Fibroblast of lung (primary cell): ENCODE data around the gene RAB18. TPM values are rescaled to one million over a fixed set of nuclear protein-coding genes. Genes with fewer than 3 reads are reported as not detected.

ENCODE experiments used
- DNase-seq, 2 donors: peaks; one replicate each; pipeline versions ENCODE4 v3.0.0 to v3.0.0-alpha.2; 2010; ENCODE audit warnings: low read depth in 2 of 2
- H2AFZ ChIP-seq: 2 replicates; pipeline ENCODE4 v1.5.1; 2012; ENCODE audit warnings: low read length, control low read depth, inconsistent platforms
- H3K27ac ChIP-seq: 2 replicates; pipeline ENCODE4 v1.5.1; 2011; ENCODE audit warnings: low read length, control low read depth; ENCODE audit not compliant: insufficient read depth
- H3K27me3 ChIP-seq: 2 replicates; pipeline ENCODE4 v1.5.1; 2011; ENCODE audit warnings: mild to moderate bottlenecking, low read length; ENCODE audit not compliant: control insufficient read depth, insufficient read depth
- H3K36me3 ChIP-seq: 2 replicates; pipeline ENCODE4 v1.5.1; 2011; ENCODE audit warnings: low read length; ENCODE audit not compliant: control insufficient read depth, insufficient read depth
- H3K4me1 ChIP-seq: 2 replicates; pipeline ENCODE4 v1.5.1; 2011; ENCODE audit warnings: low read length; ENCODE audit not compliant: control insufficient read depth, insufficient read depth; ENCODE audit errors: extremely low read depth
- H3K4me2 ChIP-seq: 2 replicates; pipeline ENCODE4 v1.5.1; 2011; ENCODE audit warnings: low read length, control low read depth; ENCODE audit not compliant: insufficient read depth; ENCODE audit errors: extremely low read depth
- H3K4me3 ChIP-seq, 4 experiments: fragments of 200-600 bp in 1 of 4; sonication (generic) in 1 of 4; replicated peaks in 1 of 4; 2 replicates each; pipeline ENCODE4 v1.5.1; 2011 to 2016; ENCODE audit warnings: low read length in 4 of 4, low read depth in 3 of 4, mild to moderate bottlenecking in 3 of 4, control low read depth in 2 of 4, inconsistent platforms in 1 of 4, mixed read lengths in 1 of 4; ENCODE audit not compliant: insufficient read depth in 1 of 4; ENCODE audit errors: control extremely low read depth in 1 of 4
- H3K79me2 ChIP-seq: 2 replicates; pipeline ENCODE4 v1.5.1; 2012; ENCODE audit warnings: mild to moderate bottlenecking, low read length, inconsistent platforms; ENCODE audit not compliant: control insufficient read depth, insufficient read depth
- H3K9ac ChIP-seq: 2 replicates; pipeline ENCODE4 v1.5.1; 2011; ENCODE audit warnings: mild to moderate bottlenecking, low read length, control low read depth; ENCODE audit not compliant: insufficient read depth
- H3K9me3 ChIP-seq: 2 replicates; pipeline ENCODE4 v1.5.1; 2012; ENCODE audit warnings: low read depth, low read length; ENCODE audit not compliant: control insufficient read depth, insufficient read depth
- H4K20me1 ChIP-seq: 2 replicates; pipeline ENCODE4 v1.5.1; 2011; ENCODE audit warnings: low read length; ENCODE audit not compliant: control insufficient read depth, insufficient read depth; ENCODE audit errors: extremely low read depth
- CTCF ChIP-seq, 2 donors: IDR thresholded peaks in 1 of 2; conservative IDR thresholded peaks in 1 of 2; 1 replicate in 1 of 2; 2 replicates in 1 of 2; pipeline ENCODE4 v1.5.1; 2011 to 2012; ENCODE audit warnings: low read length in 2 of 2, control low read depth in 1 of 2, inconsistent platforms in 1 of 2, low read depth in 1 of 2, mild to moderate bottlenecking in 1 of 2
- EZH2 ChIP-seq: IDR thresholded peaks from 2 replicates; pipeline ENCODE4 v1.5.1; 2012; ENCODE audit warnings: low read length, control low read depth, mild to moderate bottlenecking; ENCODE audit errors: missing control alignments
- polyA plus RNA-seq, 2 donors: library from polyadenylated mRNA; depleted of rRNA in 1 of 2; stranded (reverse) in 1 of 2; unstranded in 1 of 2; fragments of >200 nt; gene quantifications; 2 replicates each; pipeline ENCODE4 v1.2.1, GENCODE V29; 2011 to 2012; ENCODE audit warnings: missing spikeins in 1 of 2
- total RNA-seq: library from RNA; depleted of rRNA; stranded (reverse); fragments of >200 nt; gene quantifications from 2 replicates; pipeline ENCODE4 v1.2.1, GENCODE V29; 2014

RAB18 gene
- total and polyA plus RNA-seq, 2 donors (not counting 1 experiment from before 2014, with no cell fraction given), result 42.1 to 95.2 TPM

- no peaks in the 10 kb centered on the region for H3K27me3 ChIP-seq
- peaks cover 4% of the 10 kb centered on the region for H3K36me3 ChIP-seq
- no peaks in the 10 kb centered on the region for H4K20me1 ChIP-seq
- no peak overlapping the region for H2AFZ ChIP-seq
- H3K4me3 ChIP-seq, result no peak overlapping the region
- no peak for TF ChIP-seq EZH2
- TF ChIP-seq CTCF (conservative IDR thresholded peaks at IDR 0.05 in 1 of 2, IDR thresholded peaks at IDR 0.05 in 1 of 2; ENCODE audit: low read depth in 1 of 2, low read length in 2 of 2), result no peak
- no peak overlapping the region for H3K27ac ChIP-seq
- H3K9ac ChIP-seq, result no peak overlapping the region
- no peak overlapping the region for H3K4me2 ChIP-seq
- no peaks in the 10 kb centered on the region for H3K4me1 ChIP-seq
- H3K9me3 ChIP-seq, result no peaks in the 10 kb centered on the region
- no peak for DNase-seq
- H3K79me2 ChIP-seq, result peaks cover 22% of the 10 kb centered on the region
Measured at GRCh38 chr10:27530477-27530876, 26.4 kb downstream of the RAB18 start.

DNA sequence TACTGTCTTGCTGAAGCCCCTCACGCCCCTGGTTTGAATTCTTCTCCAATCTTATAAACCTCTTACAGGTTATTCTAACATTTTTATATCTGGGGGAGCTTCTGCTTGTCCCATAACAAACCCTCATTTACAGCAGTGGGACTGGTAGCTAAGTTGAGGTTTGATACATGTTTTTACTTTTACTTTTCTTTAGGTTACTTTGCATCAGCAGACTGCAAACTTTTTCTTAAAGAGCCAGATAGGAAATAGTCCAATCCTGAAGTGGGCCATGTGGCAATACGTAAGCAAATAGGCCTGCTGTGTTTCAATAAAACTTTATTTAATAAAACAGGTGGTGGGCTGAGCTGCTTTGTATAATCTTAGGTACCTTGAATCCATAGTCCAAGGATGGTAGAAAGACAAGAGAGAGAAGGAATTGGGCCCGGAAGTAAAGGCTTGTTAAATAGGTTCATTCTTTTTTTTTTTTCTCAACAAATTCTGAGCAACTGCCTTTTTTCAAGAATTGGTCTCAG is 27.3 kb downstream of the RAB18 start:
- no peak overlapping the region for H2AFZ ChIP-seq
- H3K9ac ChIP-seq, result no peak overlapping the region
- no peaks in the 10 kb centered on the region for H3K4me1 ChIP-seq
- no peaks in the 10 kb centered on the region for H3K27me3 ChIP-seq
- no peak overlapping the region for H3K4me3 ChIP-seq
- no peak for DNase-seq
- no peaks in the 10 kb centered on the region for H3K9me3 ChIP-seq
- H4K20me1 ChIP-seq, result no peaks in the 10 kb centered on the region
- TF ChIP-seq CTCF (conservative IDR thresholded peaks at IDR 0.05 in 1 of 2, IDR thresholded peaks at IDR 0.05 in 1 of 2; ENCODE audit: low read depth in 1 of 2, low read length in 2 of 2) (no peak), EZH2 (no peak)
- H3K79me2 ChIP-seq, result peaks cover 20% of the 10 kb centered on the region
- H3K27ac ChIP-seq, result no peak overlapping the region
- H3K36me3 ChIP-seq, result peaks cover 4% of the 10 kb centered on the region
- H3K4me2 ChIP-seq, result no peak overlapping the region

DNA sequence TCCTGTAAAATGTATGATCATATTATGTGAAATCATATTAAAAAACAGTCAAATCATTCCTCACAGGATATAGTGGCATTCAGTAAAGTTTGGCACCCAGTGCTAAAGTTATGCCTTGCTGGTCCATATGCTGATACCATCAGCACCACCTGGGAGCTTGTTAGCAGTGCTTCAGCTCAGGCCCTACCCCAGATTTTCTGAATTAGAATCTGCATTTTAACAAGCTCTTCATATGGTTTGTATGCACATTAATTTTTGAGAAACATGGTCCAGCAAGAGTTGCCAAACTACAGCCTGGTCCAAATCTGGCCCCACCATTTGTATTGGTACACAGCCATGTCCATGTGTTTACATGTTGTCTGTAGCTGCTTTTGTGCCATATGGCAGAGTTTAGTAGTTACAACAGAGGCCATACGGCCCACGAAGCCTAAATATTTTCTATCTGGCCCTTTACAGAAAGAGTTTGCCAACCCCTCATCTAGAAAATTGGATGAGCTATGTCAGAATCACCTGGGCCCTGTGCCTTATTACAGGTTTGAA is 30.1 kb downstream of the RAB18 start:
- no peak overlapping the region for H3K4me3 ChIP-seq
- DNase-seq, result no peak
- no peak overlapping the region for H2AFZ ChIP-seq
- peaks cover 8% of the 10 kb centered on the region for H3K79me2 ChIP-seq
- H3K4me1 ChIP-seq, result no peaks in the 10 kb centered on the region
- H3K4me2 ChIP-seq, result no peak overlapping the region
- H3K36me3 ChIP-seq, result peaks cover 7% of the 10 kb centered on the region
- no peaks in the 10 kb centered on the region for H3K9me3 ChIP-seq
- no peaks in the 10 kb centered on the region for H3K27me3 ChIP-seq
- no peak overlapping the region for H3K9ac ChIP-seq
- TF ChIP-seq CTCF (conservative IDR thresholded peaks at IDR 0.05 in 1 of 2, IDR thresholded peaks at IDR 0.05 in 1 of 2; ENCODE audit: low read depth in 1 of 2, low read length in 2 of 2) (no peak), EZH2 (no peak)
- H3K27ac ChIP-seq, result no peak overlapping the region
- H4K20me1 ChIP-seq, result no peaks in the 10 kb centered on the region
